GM23338 (cell line): Measurements from ENCODE around the gene CD3G. TPM values are rescaled to one million over a fixed set of nuclear protein-coding genes. Genes with fewer than 3 reads are reported as not detected.
A peak's percentile ranks its signal among the peaks of the same experiment; 100 is the strongest.

Experiments used
- ATAC-seq: fragments of 200-7000 bp; cut with Tn5 transposase; 3 replicates; pipeline ENCODE4 v1.9.1; 2020
- DNase-seq: peaks from one replicate; pipeline ENCODE4 v3.0.0-alpha.2; 2015; ENCODE audit warnings: low spot score
- H2AFZ ChIP-seq: fragments of 200-600 bp; sonication (generic); 2 replicates; pipeline ENCODE4 v1.8.0; 2016; ENCODE audit warnings: antibody characterized with exemption, mild to moderate bottlenecking, moderate library complexity
- H3F3A ChIP-seq: fragments of 200-600 bp; sonication (generic); replicated peaks from 2 replicates; pipeline ENCODE4 v1.8.0; 2017; ENCODE audit warnings: antibody characterized with exemption, mixed run types, low read depth
- H3K27ac ChIP-seq: fragments of 200-600 bp; sonication (generic); 2 replicates; pipeline ENCODE4 v1.6.1; 2016; ENCODE audit warnings: low read depth
- H3K27me3 ChIP-seq: fragments of 200-600 bp; sonication (generic); 2 replicates; pipeline ENCODE4 v1.8.0; 2016; ENCODE audit warnings: mild to moderate bottlenecking, mixed run types, moderate library complexity; ENCODE audit not compliant: insufficient read depth
- H3K36me3 ChIP-seq: fragments of 200-600 bp; sonication (generic); 2 replicates; pipeline ENCODE4 v1.8.0; 2016; ENCODE audit warnings: mild to moderate bottlenecking; ENCODE audit not compliant: insufficient read depth
- H3K4me1 ChIP-seq: fragments of 200-600 bp; sonication (generic); 2 replicates; pipeline ENCODE4 v1.8.0; 2016; ENCODE audit warnings: mild to moderate bottlenecking, moderate library complexity; ENCODE audit not compliant: insufficient read depth
- H3K4me2 ChIP-seq: fragments of 200-600 bp; sonication (generic); 2 replicates; pipeline ENCODE4 v1.7.1; 2017; ENCODE audit warnings: mixed run types
- H3K4me3 ChIP-seq: fragments of 200-600 bp; sonication (generic); 2 replicates; pipeline ENCODE4 v1.6.1; 2016; ENCODE audit warnings: mixed run types
- H3K79me2 ChIP-seq: fragments of 200-600 bp; sonication (generic); replicated peaks from 2 replicates; pipeline ENCODE4 v1.8.0; 2017; ENCODE audit warnings: mild to moderate bottlenecking; ENCODE audit not compliant: insufficient read depth
- H3K9me2 ChIP-seq: fragments of 200-600 bp; sonication (generic); 2 replicates; pipeline ENCODE4 v1.8.0; 2017; ENCODE audit not compliant: insufficient read depth
- H4K20me1 ChIP-seq: fragments of 200-600 bp; sonication (generic); replicated peaks from 2 replicates; pipeline ENCODE4 v1.8.0; 2017; ENCODE audit warnings: mild to moderate bottlenecking; ENCODE audit not compliant: insufficient read depth
- H3K27ac Mint-ChIP-seq: 2 replicates; pipeline ENCODE4 v1.8.0; 2020; ENCODE audit warnings: inconsistent platforms, mild to moderate bottlenecking, moderate library complexity, mixed read lengths
- H3K27me3 Mint-ChIP-seq: 3 replicates; pipeline ENCODE4 v1.8.0; 2022; ENCODE audit warnings: low read depth, mild to moderate bottlenecking, moderate library complexity, mixed read lengths, inconsistent platforms; ENCODE audit not compliant: insufficient read depth, poor library complexity
- H3K36me3 Mint-ChIP-seq: 3 replicates; pipeline ENCODE4 v1.8.0; 2021; ENCODE audit warnings: low read depth, mild to moderate bottlenecking, inconsistent platforms, moderate library complexity, mixed read lengths
- H3K4me1 Mint-ChIP-seq: 3 replicates; pipeline ENCODE4 v1.8.0; 2020; ENCODE audit warnings: mild to moderate bottlenecking, inconsistent platforms, mixed read lengths
- H3K4me3 Mint-ChIP-seq: 3 replicates; pipeline ENCODE4 v1.8.0; 2021; ENCODE audit warnings: moderate library complexity, mild to moderate bottlenecking, inconsistent platforms, mixed read lengths
- H3K9me3 Mint-ChIP-seq: 3 replicates; pipeline ENCODE4 v1.8.0; 2020; ENCODE audit warnings: moderate library complexity, mild to moderate bottlenecking, inconsistent platforms, mixed read lengths
- CREB1 ChIP-seq: fragments of 250-450 bp; sonication (Bioruptor Pico); IDR thresholded peaks from 2 replicates; pipeline ENCODE4 v1.5.0; 2020; ENCODE audit warnings: low read depth, mild to moderate bottlenecking, moderate library complexity
- CTCF ChIP-seq, 2 experiments: fragments of 200-600 bp in 1 of 2; sonication (generic) in 1 of 2; conservative IDR thresholded peaks; 2 replicates each; pipeline versions ENCODE4 v1.5.1 to v1.6.1; 2016 to 2017; ENCODE audit warnings: antibody characterized with exemption in 2 of 2, low read depth in 2 of 2, mild to moderate bottlenecking in 2 of 2, moderate library complexity in 1 of 2
- EZH2 ChIP-seq: fragments of 200-600 bp; sonication (generic); IDR thresholded peaks from one replicate; pipeline ENCODE4 v1.8.0; 2017; ENCODE audit warnings: antibody characterized with exemption, mild to moderate bottlenecking, low read depth; ENCODE audit not compliant: unreplicated experiment
- EZH2phosphoT487 ChIP-seq: fragments of 200-600 bp; sonication (generic); IDR thresholded peaks from one replicate; pipeline ENCODE4 v1.8.1; 2018; ENCODE audit warnings: antibody characterized with exemption; ENCODE audit not compliant: unreplicated experiment
- JUNB ChIP-seq: IDR thresholded peaks from one replicate; pipeline ENCODE4 v1.6.1; 2016; ENCODE audit warnings: antibody characterized with exemption; ENCODE audit not compliant: unreplicated experiment
- NANOG ChIP-seq: IDR thresholded peaks from 2 replicates; pipeline ENCODE4 v1.6.1; 2016; ENCODE audit warnings: antibody characterized with exemption, borderline replicate concordance
- POLR2AphosphoS5 ChIP-seq: IDR thresholded peaks from 2 replicates; pipeline ENCODE4 v1.6.1; 2016; ENCODE audit warnings: antibody characterized with exemption, low read depth
- STAT1 ChIP-seq: IDR thresholded peaks from one replicate; pipeline ENCODE4 v1.6.1; 2016; ENCODE audit warnings: antibody characterized with exemption; ENCODE audit not compliant: unreplicated experiment
- ZNF114 ChIP-seq: fragments of 250-450 bp; sonication (Bioruptor Pico); IDR thresholded peaks from 2 replicates; pipeline ENCODE4 v1.5.0; 2020; ENCODE audit warnings: mild to moderate bottlenecking, moderate library complexity
- ZNF331 ChIP-seq: fragments of 250-450 bp; sonication (Bioruptor Pico); IDR thresholded peaks from 2 replicates; pipeline ENCODE4 v1.5.0; 2020; ENCODE audit warnings: low read depth, mild to moderate bottlenecking, moderate library complexity
- polyA plus RNA-seq: library from polyadenylated mRNA; unstranded; fragments of >200 nt; fragmentation: Nextera tagmentation; extraction: Ambion mirVana; gene quantifications from 2 replicates; pipeline ENCODE4 v1.2.1, GENCODE V29; 2016
- total RNA-seq: library from RNA; depleted of rRNA; stranded (reverse); fragments of >200 nt; shearing (Covaris generic); gene quantifications from 2 replicates; pipeline ENCODE4 v1.2.3, GENCODE V29; 2014
- TF ChIP-seq, protein P1 (sequence below): IDR thresholded peaks from 2 replicates; pipeline ENCODE4 v1.6.1; 2016; ENCODE audit warnings: antibody characterized with exemption
- TF ChIP-seq, protein P2 (sequence below): IDR thresholded peaks from one replicate; pipeline ENCODE4 v1.6.1; 2018; ENCODE audit warnings: antibody characterized with exemption; ENCODE audit not compliant: unreplicated experiment

CD3G gene
- total and polyA plus RNA-seq, 2 experiments from 2014 or later: not detected

DNA sequence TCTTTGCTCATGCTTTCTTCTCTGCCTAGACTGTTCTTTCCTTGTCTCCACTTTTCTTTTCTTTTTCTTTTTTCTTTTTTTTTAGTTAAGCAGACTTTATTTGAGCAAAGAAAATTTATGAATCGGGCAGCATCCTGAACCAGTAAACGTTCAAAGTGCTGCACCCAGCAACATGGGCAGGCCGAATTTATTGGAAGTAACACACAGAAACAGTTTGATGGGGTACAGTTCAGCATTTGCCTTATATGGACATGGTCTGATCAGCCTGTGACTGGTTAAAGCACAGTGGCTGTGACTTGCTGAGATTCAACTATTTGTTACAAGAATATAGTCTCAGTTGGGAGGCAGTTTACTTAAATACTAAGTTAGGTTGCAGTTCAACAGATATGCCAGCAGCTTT, 23.6 kb upstream of the CD3G start:
- Mint-ChIP-seq H3K9me3 (no peaks in the 10 kb centered on the region), H3K27ac (no peak overlapping the region), H3K27me3 (peaks cover 4% of the 10 kb centered on the region), H3K4me1 (peaks cover 19% of the 10 kb centered on the region), H3K4me3 (no peak overlapping the region), H3K36me3 (no peaks in the 10 kb centered on the region)
- H3K4me2 ChIP-seq: no peak overlapping the region
- no peaks in the 10 kb centered on the region for H3K36me3 ChIP-seq
- H2AFZ ChIP-seq: no peak overlapping the region
- peaks cover 6% of the 10 kb centered on the region for H3F3A ChIP-seq
- peaks cover 5% of the 10 kb centered on the region; the same call in 1 of the 2 replicates for H3K27me3 ChIP-seq
- no peak overlapping the region for H3K27ac ChIP-seq
- peaks cover 11% of the 10 kb centered on the region for H3K4me1 ChIP-seq
- TF ChIP-seq EZH2: no peak
- no peak for TF ChIP-seq CREB1 (CRISPR knock-in tag)
- TF ChIP-seq EZH2phosphoT487: no peak
- no peak for TF ChIP-seq NANOG
- TF ChIP-seq, protein P1, sequence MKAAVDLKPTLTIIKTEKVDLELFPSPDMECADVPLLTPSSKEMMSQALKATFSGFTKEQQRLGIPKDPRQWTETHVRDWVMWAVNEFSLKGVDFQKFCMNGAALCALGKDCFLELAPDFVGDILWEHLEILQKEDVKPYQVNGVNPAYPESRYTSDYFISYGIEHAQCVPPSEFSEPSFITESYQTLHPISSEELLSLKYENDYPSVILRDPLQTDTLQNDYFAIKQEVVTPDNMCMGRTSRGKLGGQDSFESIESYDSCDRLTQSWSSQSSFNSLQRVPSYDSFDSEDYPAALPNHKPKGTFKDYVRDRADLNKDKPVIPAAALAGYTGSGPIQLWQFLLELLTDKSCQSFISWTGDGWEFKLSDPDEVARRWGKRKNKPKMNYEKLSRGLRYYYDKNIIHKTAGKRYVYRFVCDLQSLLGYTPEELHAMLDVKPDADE: no peak
- no peak for TF ChIP-seq CTCF (conservative IDR thresholded peaks at IDR 0.05; ENCODE audit: low read depth in 2 of 2)
- no peak for TF ChIP-seq ZNF114 (CRISPR knock-in tag)
- no peak for TF ChIP-seq JUNB
- H3K4me3 ChIP-seq: no peak overlapping the region
- ATAC-seq (no peak), DNase-seq (no peak)
- H3K9me2 ChIP-seq: no peaks in the 10 kb centered on the region
- no peaks in the 10 kb centered on the region for H4K20me1 ChIP-seq
- no peaks in the 10 kb centered on the region for H3K79me2 ChIP-seq

- Mint-ChIP-seq H3K27ac (no peak overlapping the region), H3K9me3 (no peaks in the 10 kb centered on the region), H3K4me3 (no peak overlapping the region), H3K36me3 (no peaks in the 10 kb centered on the region), H3K27me3 (peaks cover 2% of the 10 kb centered on the region), H3K4me1 (peaks cover 9% of the 10 kb centered on the region; the same call in 2 of the 3 replicates)
- no peak overlapping the region for H3K4me3 ChIP-seq
- H3K36me3 ChIP-seq: no peaks in the 10 kb centered on the region
- no peaks in the 10 kb centered on the region for H4K20me1 ChIP-seq
- H3F3A ChIP-seq: no peaks in the 10 kb centered on the region
- no peak for DNase-seq
- H3K4me2 ChIP-seq: no peak overlapping the region
- H2AFZ ChIP-seq: peak overlapping the region; percentile 88; the same call in 1 of the 2 replicates
- no peaks in the 10 kb centered on the region for H3K9me2 ChIP-seq
- H3K27ac ChIP-seq: no peak overlapping the region
- no peaks in the 10 kb centered on the region for H3K79me2 ChIP-seq
- H3K4me1 ChIP-seq: peaks cover under 1% of the 10 kb centered on the region; the same call in 1 of the 2 replicates
- no peak; the same call in 2 of the 3 replicates for ATAC-seq
- H3K27me3 ChIP-seq: peaks cover 5% of the 10 kb centered on the region; the same call in 1 of the 2 replicates
- no peak for TF ChIP-seq ZNF114 (CRISPR knock-in tag)
- no peak for TF ChIP-seq CREB1 (CRISPR knock-in tag)
- TF ChIP-seq NANOG: no peak
- TF ChIP-seq, protein P2, sequence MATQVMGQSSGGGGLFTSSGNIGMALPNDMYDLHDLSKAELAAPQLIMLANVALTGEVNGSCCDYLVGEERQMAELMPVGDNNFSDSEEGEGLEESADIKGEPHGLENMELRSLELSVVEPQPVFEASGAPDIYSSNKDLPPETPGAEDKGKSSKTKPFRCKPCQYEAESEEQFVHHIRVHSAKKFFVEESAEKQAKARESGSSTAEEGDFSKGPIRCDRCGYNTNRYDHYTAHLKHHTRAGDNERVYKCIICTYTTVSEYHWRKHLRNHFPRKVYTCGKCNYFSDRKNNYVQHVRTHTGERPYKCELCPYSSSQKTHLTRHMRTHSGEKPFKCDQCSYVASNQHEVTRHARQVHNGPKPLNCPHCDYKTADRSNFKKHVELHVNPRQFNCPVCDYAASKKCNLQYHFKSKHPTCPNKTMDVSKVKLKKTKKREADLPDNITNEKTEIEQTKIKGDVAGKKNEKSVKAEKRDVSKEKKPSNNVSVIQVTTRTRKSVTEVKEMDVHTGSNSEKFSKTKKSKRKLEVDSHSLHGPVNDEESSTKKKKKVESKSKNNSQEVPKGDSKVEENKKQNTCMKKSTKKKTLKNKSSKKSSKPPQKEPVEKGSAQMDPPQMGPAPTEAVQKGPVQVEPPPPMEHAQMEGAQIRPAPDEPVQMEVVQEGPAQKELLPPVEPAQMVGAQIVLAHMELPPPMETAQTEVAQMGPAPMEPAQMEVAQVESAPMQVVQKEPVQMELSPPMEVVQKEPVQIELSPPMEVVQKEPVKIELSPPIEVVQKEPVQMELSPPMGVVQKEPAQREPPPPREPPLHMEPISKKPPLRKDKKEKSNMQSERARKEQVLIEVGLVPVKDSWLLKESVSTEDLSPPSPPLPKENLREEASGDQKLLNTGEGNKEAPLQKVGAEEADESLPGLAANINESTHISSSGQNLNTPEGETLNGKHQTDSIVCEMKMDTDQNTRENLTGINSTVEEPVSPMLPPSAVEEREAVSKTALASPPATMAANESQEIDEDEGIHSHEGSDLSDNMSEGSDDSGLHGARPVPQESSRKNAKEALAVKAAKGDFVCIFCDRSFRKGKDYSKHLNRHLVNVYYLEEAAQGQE: no peak
- no peak for TF ChIP-seq POLR2AphosphoS5
- TF ChIP-seq STAT1: no peak
- no peak for TF ChIP-seq EZH2
- TF ChIP-seq CTCF (conservative IDR thresholded peaks at IDR 0.05; ENCODE audit: low read depth in 2 of 2): no peak
- no peak for TF ChIP-seq ZNF331 (CRISPR knock-in tag)
These were observed 22.6 kb upstream of the CD3G start for GRCh38 chr11:118321386-118322082.
